ENCODE data around the gene NUDCD2.
A peak's percentile ranks its signal among the peaks of the same experiment; 100 is the strongest.
"Not testable (repeated sequence)": the region's sequence is repeated elsewhere in the genome, so short reads cannot be mapped to it uniquely, and the experiment has no call there.

NUDCD2 gene

GRCh38 chr5:163434401-163434866 lies 25.5 kb downstream of the NUDCD2 start:
- Histone ChIP-seq H3K27me3 (ENCODE audit: insufficient read depth, poor library complexity, severe bottlenecking) (no peaks in the 10 kb centered on the region), H3K4me3 (replicated peaks; ENCODE audit: insufficient read depth, low read length) (no peak overlapping the region), H3K27ac (replicated peaks) (no peak overlapping the region)
- DNase-seq (ENCODE audit: low read depth in 1 of 2, low spot score in 1 of 2), result no peak
- TF ChIP-seq CTCF (IDR thresholded peaks at IDR 0.05; ENCODE audit: insufficient read depth, low read length) (no peak), SPI1 (IDR thresholded peaks at IDR 0.05; ENCODE audit: borderline replicate concordance, low read depth) (peak; percentile 55; the same call in 1 of the 2 replicates)

GRCh38 chr5:163433271-163433670 lies 26.6 kb downstream of the NUDCD2 start:
- Histone ChIP-seq H3K27ac (replicated peaks) (no peak overlapping the region), H3K27me3 (ENCODE audit: insufficient read depth, poor library complexity, severe bottlenecking) (no peaks in the 10 kb centered on the region), H3K4me3 (replicated peaks; ENCODE audit: insufficient read depth, low read length) (no peak overlapping the region)
- TF ChIP-seq GABPA (IDR thresholded peaks at IDR 0.05; ENCODE audit: low read depth) (no peak), POLR2AphosphoS5 (IDR thresholded peaks at IDR 0.05; ENCODE audit: low read depth) (no peak), SPI1 (IDR thresholded peaks at IDR 0.05; ENCODE audit: borderline replicate concordance, low read depth) (no peak), REST (IDR thresholded peaks at IDR 0.05; ENCODE audit: insufficient replicate concordance, low read depth) (no peak), CTCF (IDR thresholded peaks at IDR 0.05; ENCODE audit: insufficient read depth, low read length) (no peak)
- DNase-seq (ENCODE audit: low read depth in 1 of 2, low spot score in 1 of 2), result no peak

- no peak for DNase-seq (ENCODE audit: low read depth in 1 of 2, low spot score in 1 of 2)
- TF ChIP-seq REST (IDR thresholded peaks at IDR 0.05; ENCODE audit: insufficient replicate concordance, low read depth) (no peak), CTCF (IDR thresholded peaks at IDR 0.05; ENCODE audit: insufficient read depth, low read length) (no peak), POLR2AphosphoS5 (IDR thresholded peaks at IDR 0.05; ENCODE audit: low read depth) (no peak), GABPA (IDR thresholded peaks at IDR 0.05; ENCODE audit: low read depth) (no peak), SPI1 (IDR thresholded peaks at IDR 0.05; ENCODE audit: borderline replicate concordance, low read depth) (no peak)
- Histone ChIP-seq H3K27me3 (ENCODE audit: insufficient read depth, poor library complexity, severe bottlenecking) (no peaks in the 10 kb centered on the region), H3K4me3 (replicated peaks; ENCODE audit: insufficient read depth, low read length) (no peak overlapping the region), H3K27ac (replicated peaks) (no peak overlapping the region)
Observed at GRCh38 chr5:163432544-163432943, 27.4 kb downstream of the NUDCD2 start.

- H3K27ac ChIP-seq (replicated peaks), result peak overlapping the region; percentile 60
- not testable (repeated sequence) for H3K27me3 ChIP-seq (ENCODE audit: insufficient read depth, poor library complexity, severe bottlenecking); H3K4me3 ChIP-seq (replicated peaks; ENCODE audit: insufficient read depth, low read length); DNase-seq (ENCODE audit: low read depth in 1 of 2, low spot score in 1 of 2)
- TF ChIP-seq SPI1 (IDR thresholded peaks at IDR 0.05; ENCODE audit: borderline replicate concordance, low read depth), result peak; percentile 87
Observed at GRCh38 chr5:163426128-163426527, 33.8 kb downstream of the NUDCD2 start.

Measured in HL-60 (cell line).